H9 (cell line): ENCODE measurements around the gene C13orf42. TPM values are rescaled to one million over a fixed set of nuclear protein-coding genes. Genes with fewer than 3 reads are reported as not detected.
A peak's percentile ranks its signal among the peaks of the same experiment; 100 is the strongest.

Experiments used
- DNase-seq: peaks from one replicate; pipeline ENCODE4 v3.0.0-alpha.2; 2017
- H2AFZ ChIP-seq: one replicate; pipeline ENCODE4 v1.6.1; 2013; ENCODE audit warnings: mild to moderate bottlenecking, low read length, control low read depth, moderate library complexity
- H2AK5ac ChIP-seq: 2 replicates; pipeline ENCODE4 v1.6.1; 2013; ENCODE audit warnings: low read length, control low read depth, mixed read lengths; ENCODE audit not compliant: insufficient read length
- H2BK120ac ChIP-seq: one replicate; pipeline ENCODE4 v1.6.1; 2013; ENCODE audit warnings: low read depth, mild to moderate bottlenecking, low read length, control low read depth, inconsistent platforms; ENCODE audit not compliant: poor library complexity, severe bottlenecking
- H2BK12ac ChIP-seq: 2 replicates; pipeline ENCODE4 v1.6.1; 2013; ENCODE audit warnings: low read length, control low read depth, mixed read lengths, low read depth; ENCODE audit not compliant: insufficient read length
- H2BK15ac ChIP-seq: 2 replicates; pipeline ENCODE4 v1.6.1; 2013; ENCODE audit warnings: low read depth, low read length, control low read depth
- H2BK20ac ChIP-seq: one replicate; pipeline ENCODE4 v1.6.1; 2013; ENCODE audit warnings: low read depth, mild to moderate bottlenecking, low read length, control low read depth, inconsistent platforms; ENCODE audit not compliant: poor library complexity, severe bottlenecking
- H2BK5ac ChIP-seq: 2 replicates; pipeline ENCODE4 v1.6.1; 2013; ENCODE audit warnings: low read length, control low read depth, mixed read lengths; ENCODE audit not compliant: insufficient read length
- H3K14ac ChIP-seq: 2 replicates; pipeline ENCODE4 v1.6.1; 2013; ENCODE audit warnings: low read length, control low read depth; ENCODE audit not compliant: insufficient read depth
- H3K18ac ChIP-seq: 2 replicates; pipeline ENCODE4 v1.6.1; 2013; ENCODE audit warnings: low read depth, mild to moderate bottlenecking, mixed read lengths, low read length, control low read depth; ENCODE audit not compliant: insufficient read length
- H3K23ac ChIP-seq: 2 replicates; pipeline ENCODE4 v1.6.1; 2013; ENCODE audit warnings: low read length, control low read depth, mixed read lengths, low read depth; ENCODE audit not compliant: insufficient read length
- H3K23me2 ChIP-seq: 2 replicates; pipeline ENCODE4 v1.6.1; 2013; ENCODE audit warnings: low read depth, mild to moderate bottlenecking, mixed read lengths, low read length, control low read depth; ENCODE audit not compliant: insufficient read length, poor library complexity, severe bottlenecking
- H3K27ac ChIP-seq: 2 replicates; pipeline ENCODE4 v1.5.1; 2013; ENCODE audit warnings: low read length, control low read depth, mixed read lengths, low read depth; ENCODE audit not compliant: insufficient read length
- H3K27me3 ChIP-seq: 2 replicates; pipeline ENCODE4 v1.6.1; 2013; ENCODE audit warnings: low read length, control low read depth, inconsistent platforms; ENCODE audit not compliant: insufficient read depth
- H3K4ac ChIP-seq: 2 replicates; pipeline ENCODE4 v1.6.1; 2013; ENCODE audit warnings: low read depth, mild to moderate bottlenecking, control low read depth, inconsistent platforms, low read length, moderate library complexity
- H3K4me1 ChIP-seq: 2 replicates; pipeline ENCODE4 v1.6.1; 2013; ENCODE audit warnings: low read length, control low read depth, inconsistent platforms; ENCODE audit not compliant: insufficient read depth
- H3K4me2 ChIP-seq: 2 replicates; pipeline ENCODE4 v1.6.1; 2013; ENCODE audit warnings: low read length, control low read depth, mixed read lengths; ENCODE audit not compliant: insufficient read length, insufficient read depth
- H3K56ac ChIP-seq: 2 replicates; pipeline ENCODE4 v1.6.1; 2013; ENCODE audit warnings: low read depth, mild to moderate bottlenecking, mixed read lengths, low read length, control low read depth; ENCODE audit not compliant: insufficient read length
- H3K79me1 ChIP-seq: 2 replicates; pipeline ENCODE4 v1.6.1; 2013; ENCODE audit warnings: low read depth, mild to moderate bottlenecking, moderate library complexity, low read length, control low read depth, inconsistent platforms; ENCODE audit not compliant: insufficient read depth, poor library complexity, severe bottlenecking
- H3K79me2 ChIP-seq: 2 replicates; pipeline ENCODE4 v1.6.1; 2013; ENCODE audit warnings: low read length, control low read depth, inconsistent platforms; ENCODE audit not compliant: insufficient read depth
- H3K9ac ChIP-seq: 2 replicates; pipeline ENCODE4 v1.6.1; 2013; ENCODE audit warnings: low read length, control low read depth, mixed read lengths; ENCODE audit not compliant: insufficient read length; ENCODE audit errors: extremely low read depth
- H3K9me3 ChIP-seq: one replicate; pipeline ENCODE4 v1.6.1; 2013; ENCODE audit warnings: low read depth, low read length, inconsistent platforms; ENCODE audit not compliant: control insufficient read depth
- H3T11ph ChIP-seq: one replicate; pipeline ENCODE4 v1.6.1; 2013; ENCODE audit warnings: mild to moderate bottlenecking, low read length, control low read depth, inconsistent platforms
- H4K20me1 ChIP-seq: one replicate; pipeline ENCODE4 v1.6.1; 2013; ENCODE audit not compliant: control insufficient read depth, insufficient read length, insufficient read depth
- H4K5ac ChIP-seq: 2 replicates; pipeline ENCODE4 v1.6.1; 2013; ENCODE audit warnings: low read depth, mild to moderate bottlenecking, mixed read lengths, low read length, control low read depth; ENCODE audit not compliant: insufficient read length
- H4K8ac ChIP-seq: replicated peaks from 2 replicates; pipeline ENCODE4 v1.6.1; 2013; ENCODE audit warnings: low read length, control low read depth, mixed read lengths, low read depth; ENCODE audit not compliant: insufficient read length
- H4K91ac ChIP-seq: 2 replicates; pipeline ENCODE4 v1.6.1; 2013; ENCODE audit warnings: low read depth, mild to moderate bottlenecking, moderate library complexity, mixed read lengths, low read length, control low read depth; ENCODE audit not compliant: insufficient read length
- H3K27ac Mint-ChIP-seq, 3 experiments: 2 replicates in 2 of 3; 3 replicates in 1 of 3; pipeline ENCODE4 v1.8.0; 2020 to 2021; ENCODE audit warnings: mixed read lengths in 3 of 3, mild to moderate bottlenecking in 1 of 3, moderate library complexity in 1 of 3
- H3K27me3 Mint-ChIP-seq: 2 replicates; pipeline ENCODE4 v1.8.0; 2021; ENCODE audit warnings: low read depth, mild to moderate bottlenecking, moderate library complexity, mixed read lengths
- H3K36me3 Mint-ChIP-seq, 3 experiments: 2 replicates in 2 of 3; 3 replicates in 1 of 3; pipeline ENCODE4 v1.8.0; 2020 to 2021; ENCODE audit warnings: low read depth in 3 of 3, mixed read lengths in 3 of 3; ENCODE audit not compliant: insufficient read depth in 1 of 3
- H3K4me1 Mint-ChIP-seq, 2 experiments: 2 replicates each; pipeline ENCODE4 v1.8.0; 2020; ENCODE audit warnings: mixed read lengths in 2 of 2
- H3K4me3 Mint-ChIP-seq, 2 experiments: 2 replicates in 1 of 2; 3 replicates in 1 of 2; pipeline ENCODE4 v1.8.0; 2020 to 2021; ENCODE audit warnings: mild to moderate bottlenecking in 2 of 2, mixed read lengths in 2 of 2, moderate library complexity in 1 of 2
- H3K9me3 Mint-ChIP-seq, 2 experiments: 2 replicates in 1 of 2; 3 replicates in 1 of 2; pipeline ENCODE4 v1.8.0; 2020; ENCODE audit warnings: mild to moderate bottlenecking in 2 of 2, mixed read lengths in 2 of 2, moderate library complexity in 1 of 2
- WGBS: extraction: QIAGEN DNeasy Blood & Tissue Kit; methylation state at CpG from one replicate; pipeline ENCODE4 v1.1.7; 2013; ENCODE audit warnings: missing lambda C conversion rate, low lambda C conversion rate, mixed read lengths; ENCODE audit not compliant: insufficient read length; ENCODE audit errors: extremely low coverage; 5-methylcytosine and 5-hydroxymethylcytosine counted together
- total RNA-seq: library from RNA; stranded (reverse); gene quantifications from 2 replicates; pipeline ENCODE4 v1.2.1, GENCODE V29; 2021
- TF ChIP-seq, protein P1 (sequence below): fragments of 200-600 bp; sonication (generic); conservative IDR thresholded peaks from 3 replicates; pipeline ENCODE4 v1.8.0; 2021; ENCODE audit warnings: antibody characterized with exemption, mild to moderate bottlenecking

Gene C13orf42
- total RNA-seq, 1 experiment from 2014 or later: 16.5 TPM

DNA sequence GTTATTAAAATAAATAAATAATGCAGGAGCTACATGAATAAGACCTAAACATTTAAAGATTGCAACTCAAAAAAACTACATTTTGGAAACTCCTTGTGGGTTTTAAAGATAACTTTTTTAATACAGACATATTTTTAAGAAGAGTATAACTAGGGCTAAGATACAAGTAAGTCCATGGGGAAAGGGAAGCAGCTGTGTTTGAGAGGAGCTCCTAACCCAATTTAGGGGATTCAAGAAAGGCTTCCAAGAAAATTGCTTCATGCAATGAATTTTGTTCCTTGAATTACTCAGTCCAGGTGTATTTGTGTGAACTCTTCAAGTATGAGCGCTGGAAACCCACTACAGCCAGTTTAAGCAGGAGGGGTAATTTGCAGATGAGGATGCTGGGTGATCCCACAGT lies 44.1 kb upstream of the C13orf42 start:
- peaks cover 34% of the 10 kb centered on the region for H3K4me1 ChIP-seq
- no peak overlapping the region for H2AFZ ChIP-seq
- no peak overlapping the region for H4K91ac ChIP-seq
- no peaks in the 10 kb centered on the region; the same call in 1 of the 2 replicates for H3K27me3 Mint-ChIP-seq
- no peak overlapping the region for H3K18ac ChIP-seq
- H3K79me2 ChIP-seq: no peaks in the 10 kb centered on the region
- H2BK20ac ChIP-seq: no peak overlapping the region
- H2BK12ac ChIP-seq: no peak overlapping the region
- H3K27ac ChIP-seq: no peak overlapping the region
- H2BK120ac ChIP-seq: no peak overlapping the region
- H3K79me1 ChIP-seq: no peaks in the 10 kb centered on the region
- H3K9me3 ChIP-seq: no peaks in the 10 kb centered on the region
- H3K4me2 ChIP-seq: no peak overlapping the region
- peaks cover 3% of the 10 kb centered on the region in 2 experiments; a peak in 3 of 5 replicates for H3K9me3 Mint-ChIP-seq
- no peak overlapping the region for H4K5ac ChIP-seq
- no peak overlapping the region for H4K8ac ChIP-seq
- no peaks in the 10 kb centered on the region for H4K20me1 ChIP-seq
- no peak overlapping the region for H2BK5ac ChIP-seq
- no peak overlapping the region for H3K23ac ChIP-seq
- H3T11ph ChIP-seq: no peak overlapping the region
- H3K4me1 Mint-ChIP-seq: peaks cover 69 to 80% of the 10 kb centered on the region in 2 experiments
- H3K27me3 ChIP-seq: no peaks in the 10 kb centered on the region
- no CpG with 5 or more reads among the region's 1 CpG for WGBS
- H3K9ac ChIP-seq: no peak overlapping the region
- H3K14ac ChIP-seq: no peak overlapping the region
- H2AK5ac ChIP-seq: no peak overlapping the region
- no peak overlapping the region for H2BK15ac ChIP-seq
- DNase-seq: no peak
- H3K56ac ChIP-seq: no peak overlapping the region
- H3K27ac Mint-ChIP-seq: 0 out of 7 replicates have a peak overlapping the region, but pooled peaks of 1 of the 3 experiments have one; percentile 9
- no peaks in the 10 kb centered on the region for H3K23me2 ChIP-seq
- H3K4ac ChIP-seq: no peak overlapping the region
- TF ChIP-seq, protein P1, sequence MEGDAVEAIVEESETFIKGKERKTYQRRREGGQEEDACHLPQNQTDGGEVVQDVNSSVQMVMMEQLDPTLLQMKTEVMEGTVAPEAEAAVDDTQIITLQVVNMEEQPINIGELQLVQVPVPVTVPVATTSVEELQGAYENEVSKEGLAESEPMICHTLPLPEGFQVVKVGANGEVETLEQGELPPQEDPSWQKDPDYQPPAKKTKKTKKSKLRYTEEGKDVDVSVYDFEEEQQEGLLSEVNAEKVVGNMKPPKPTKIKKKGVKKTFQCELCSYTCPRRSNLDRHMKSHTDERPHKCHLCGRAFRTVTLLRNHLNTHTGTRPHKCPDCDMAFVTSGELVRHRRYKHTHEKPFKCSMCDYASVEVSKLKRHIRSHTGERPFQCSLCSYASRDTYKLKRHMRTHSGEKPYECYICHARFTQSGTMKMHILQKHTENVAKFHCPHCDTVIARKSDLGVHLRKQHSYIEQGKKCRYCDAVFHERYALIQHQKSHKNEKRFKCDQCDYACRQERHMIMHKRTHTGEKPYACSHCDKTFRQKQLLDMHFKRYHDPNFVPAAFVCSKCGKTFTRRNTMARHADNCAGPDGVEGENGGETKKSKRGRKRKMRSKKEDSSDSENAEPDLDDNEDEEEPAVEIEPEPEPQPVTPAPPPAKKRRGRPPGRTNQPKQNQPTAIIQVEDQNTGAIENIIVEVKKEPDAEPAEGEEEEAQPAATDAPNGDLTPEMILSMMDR: no peak
- H3K4me3 Mint-ChIP-seq: no peak overlapping the region
- H3K36me3 Mint-ChIP-seq: peaks cover 11 to 24% (median 12%) of the 10 kb centered on the region in 3 experiments
